Activated naive CD4-positive, alpha-beta T cell treated with anti-CD3 and anti-CD28 coated beads, Interleukin-2, amount 50 U/mL, for 16 hours (primary cell): Measurements from ENCODE around the gene TRMT2A.
"Not testable (repeated sequence)": the region's sequence is repeated elsewhere in the genome, so short reads cannot be mapped to it uniquely, and the experiment has no call there.

ENCODE experiments used
- DNase-seq: peaks from one replicate; pipeline ENCODE4 v3.0.0-alpha.2; 2020

TRMT2A gene

GRCh38 chr22:20084547-20085413 lies 32.2 kb downstream of the TRMT2A start:
- no peak for DNase-seq

GRCh38 chr22:20083891-20084546 lies 33.0 kb downstream of the TRMT2A start:
- DNase-seq: no peak

- DNase-seq: no peak
Measured at GRCh38 chr22:20083157-20083890, 33.7 kb downstream of the TRMT2A start.

- DNase-seq: no peak
Measured at GRCh38 chr22:20080776-20081654, 36.0 kb downstream of the TRMT2A start.

GRCh38 chr22:20080445-20080775 lies 36.6 kb downstream of the TRMT2A start:
- peak; percentile 78 for DNase-seq

- peak; percentile 74 for DNase-seq
Measured at GRCh38 chr22:20079745-20080444, 37.1 kb downstream of the TRMT2A start, which contains the start of gene DGCR8. Gene DGCR8, plus strand, starts transcription at chr22:20080241. Its CDS starts 5,723 bp downstream, at chr22:20085964.

GRCh38 chr22:20076627-20077172 lies 40.3 kb downstream of the TRMT2A start:
- DNase-seq: no peak

- DNase-seq: no peak
Measured at GRCh38 chr22:20071524-20071972, 45.5 kb downstream of the TRMT2A start.

GRCh38 chr22:20069331-20070042 lies 47.5 kb downstream of the TRMT2A start:
- DNase-seq: no peak

- DNase-seq: no peak
Measured at GRCh38 chr22:20068640-20069039, 48.4 kb downstream of the TRMT2A start.

- not testable (repeated sequence) for DNase-seq
Measured at GRCh38 chr22:20067384-20067682, 49.7 kb downstream of the TRMT2A start.

- no peak for DNase-seq
Measured at GRCh38 chr22:20066617-20067383, 50.2 kb downstream of the TRMT2A start.

- no peak for DNase-seq
Measured at GRCh38 chr22:20065896-20066616, 51.0 kb downstream of the TRMT2A start.

GRCh38 chr22:20064545-20065262 lies 52.3 kb downstream of the TRMT2A start:
- DNase-seq: no peak

- no peak for DNase-seq
Measured at GRCh38 chr22:20064140-20064480, 52.9 kb downstream of the TRMT2A start.

GRCh38 chr22:20063271-20064139 lies 53.5 kb downstream of the TRMT2A start:
- no peak for DNase-seq

GRCh38 chr22:20062766-20063083 lies 54.3 kb downstream of the TRMT2A start:
- DNase-seq: no peak
